Caco-2 (cell line): Measurements from ENCODE around the gene MAN2B1. TPM values are rescaled to one million over a fixed set of nuclear protein-coding genes. Genes with fewer than 3 reads are reported as not detected.
A peak's percentile ranks its signal among the peaks of the same experiment; 100 is the strongest.

Experiments used
- BruUV-seq: library from RNA; stranded (reverse); fragments of 400-500 nt; replicated peaks from 2 replicates; lab custom pipeline; 2021; lab: Mats Ljungman, UMichigan
- CTCF ChIA-PET: fragments of 300-600 bp; sonication (Branson Sonifier 250); formaldehyde crosslinking; loops from one replicate; lab custom pipeline; 2022; ENCODE audit warnings: antibody characterized with exemption; lab: Charles Lee
- POLR2A ChIA-PET: fragments of 300-600 bp; sonication (Branson Sonifier 250); formaldehyde crosslinking; loops from one replicate; lab custom pipeline; 2022; ENCODE audit warnings: antibody characterized with exemption; lab: Charles Lee
- DNase-seq, 2 experiments: peaks; one replicate each; pipeline versions ENCODE4 v3.0.0 to v3.0.0-alpha.2; 2020 to 2022
- H3K27me3 ChIP-seq: replicated peaks from 2 replicates; pipeline ENCODE4 v1.6.0; 2011; ENCODE audit warnings: low read length; ENCODE audit not compliant: control insufficient read depth, insufficient read depth
- H3K36me3 ChIP-seq: 2 replicates; pipeline ENCODE4 v1.5.1; 2011; ENCODE audit warnings: low read length; ENCODE audit not compliant: control insufficient read depth, insufficient read depth
- H3K4me1 ChIP-seq: fragments of 250-450 bp; sonication (Bioruptor Pico); 2 replicates; pipeline ENCODE4 v1.5.1; 2020; ENCODE audit warnings: mild to moderate bottlenecking
- H3K4me3 ChIP-seq: 2 replicates; pipeline ENCODE4 v1.5.1; 2011; ENCODE audit warnings: low read depth, mild to moderate bottlenecking, control low read depth, low read length
- H3K9me3 ChIP-seq: fragments of 250-450 bp; sonication (Bioruptor Pico); 2 replicates; pipeline ENCODE4 v1.5.1; 2020; ENCODE audit warnings: mild to moderate bottlenecking, moderate library complexity
- H3K27ac Mint-ChIP-seq: one replicate; pipeline ENCODE4 v1.8.0; 2022; ENCODE audit warnings: mixed read lengths; ENCODE audit not compliant: unreplicated experiment
- H3K27me3 Mint-ChIP-seq: one replicate; pipeline ENCODE4 v1.8.0; 2022; ENCODE audit warnings: mixed read lengths; ENCODE audit not compliant: insufficient read depth, unreplicated experiment
- H3K36me3 Mint-ChIP-seq: one replicate; pipeline ENCODE4 v1.8.0; 2022; ENCODE audit warnings: mild to moderate bottlenecking, mixed read lengths; ENCODE audit not compliant: insufficient read depth, unreplicated experiment
- H3K4me1 Mint-ChIP-seq: one replicate; pipeline ENCODE4 v1.8.0; 2022; ENCODE audit warnings: low read depth, mixed read lengths; ENCODE audit not compliant: unreplicated experiment
- H3K4me3 Mint-ChIP-seq: one replicate; pipeline ENCODE4 v1.8.0; 2022; ENCODE audit warnings: mild to moderate bottlenecking, moderate library complexity, mixed read lengths; ENCODE audit not compliant: unreplicated experiment
- H3K9me3 Mint-ChIP-seq: one replicate; pipeline ENCODE4 v1.8.0; 2022; ENCODE audit warnings: mixed read lengths; ENCODE audit not compliant: unreplicated experiment
- intact Hi-C: fragments of 100-400 bp; cut with micrococcal nuclease; formaldehyde crosslinking; loops from one replicate; pipeline ENCODE4 v1.10.0; 2022; ENCODE audit not compliant: unreplicated experiment
- total RNA-seq: library from RNA; stranded (reverse); gene quantifications from 2 replicates; pipeline ENCODE4 v1.2.3, GENCODE V29; 2022
- TF ChIP-seq, protein P1 (sequence below), 2 experiments: fragments of 200-600 bp in 1 of 2; IDR thresholded peaks; 1 replicate in 1 of 2; 2 replicates in 1 of 2; pipeline versions ENCODE4 v1.5.1 to v1.8.0; 2011 to 2022; ENCODE audit warnings: antibody characterized with exemption in 1 of 2, control low read depth in 1 of 2, inconsistent platforms in 1 of 2, low read depth in 1 of 2, low read length in 1 of 2, mild to moderate bottlenecking in 1 of 2, moderate library complexity in 1 of 2; ENCODE audit not compliant: insufficient read depth in 1 of 2, severe bottlenecking in 1 of 2, unreplicated experiment in 1 of 2

Gene MAN2B1
- total RNA-seq, 1 experiment from 2014 or later, result 70.5 TPM

DNA sequence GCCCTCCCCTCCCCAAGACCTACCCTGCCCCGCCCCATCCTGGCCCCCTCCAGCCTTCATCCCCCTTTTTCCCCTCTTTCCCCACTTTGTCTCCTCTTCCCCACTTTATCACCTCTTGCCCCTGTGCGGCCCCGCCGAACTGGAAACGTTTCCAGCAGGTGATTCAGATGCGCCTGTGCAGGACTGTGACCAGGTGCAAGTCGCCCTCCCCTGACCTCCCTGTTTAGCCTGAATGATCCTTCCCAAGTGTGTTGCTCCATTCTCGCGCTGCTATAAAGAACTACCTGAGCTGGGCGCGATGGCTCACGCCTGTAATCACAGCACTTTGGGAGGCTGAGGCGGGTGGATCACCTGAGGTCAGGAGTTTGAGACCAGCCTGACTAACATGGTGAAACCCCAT is 29.9 kb downstream of the MAN2B1 start:
- no TSS peak for BruUV-seq
- no peaks in the 10 kb centered on the region for H3K27me3 Mint-ChIP-seq
- Histone ChIP-seq H3K36me3 (no peaks in the 10 kb centered on the region), H3K9me3 (no peaks in the 10 kb centered on the region), H3K4me3 (no peak overlapping the region), H3K27me3 (no peaks in the 10 kb centered on the region), H3K4me1 (no peaks in the 10 kb centered on the region)
- peaks cover 6% of the 10 kb centered on the region for H3K4me1 Mint-ChIP-seq
- POLR2A ChIA-PET, result no interaction called here
- CTCF ChIA-PET, result no interaction called here
- no peak overlapping the region for H3K27ac Mint-ChIP-seq
- DNase-seq, result no peak
- intact Hi-C loops, result no loop called here
- H3K9me3 Mint-ChIP-seq, result peaks cover 8% of the 10 kb centered on the region
- TF ChIP-seq, protein P1, sequence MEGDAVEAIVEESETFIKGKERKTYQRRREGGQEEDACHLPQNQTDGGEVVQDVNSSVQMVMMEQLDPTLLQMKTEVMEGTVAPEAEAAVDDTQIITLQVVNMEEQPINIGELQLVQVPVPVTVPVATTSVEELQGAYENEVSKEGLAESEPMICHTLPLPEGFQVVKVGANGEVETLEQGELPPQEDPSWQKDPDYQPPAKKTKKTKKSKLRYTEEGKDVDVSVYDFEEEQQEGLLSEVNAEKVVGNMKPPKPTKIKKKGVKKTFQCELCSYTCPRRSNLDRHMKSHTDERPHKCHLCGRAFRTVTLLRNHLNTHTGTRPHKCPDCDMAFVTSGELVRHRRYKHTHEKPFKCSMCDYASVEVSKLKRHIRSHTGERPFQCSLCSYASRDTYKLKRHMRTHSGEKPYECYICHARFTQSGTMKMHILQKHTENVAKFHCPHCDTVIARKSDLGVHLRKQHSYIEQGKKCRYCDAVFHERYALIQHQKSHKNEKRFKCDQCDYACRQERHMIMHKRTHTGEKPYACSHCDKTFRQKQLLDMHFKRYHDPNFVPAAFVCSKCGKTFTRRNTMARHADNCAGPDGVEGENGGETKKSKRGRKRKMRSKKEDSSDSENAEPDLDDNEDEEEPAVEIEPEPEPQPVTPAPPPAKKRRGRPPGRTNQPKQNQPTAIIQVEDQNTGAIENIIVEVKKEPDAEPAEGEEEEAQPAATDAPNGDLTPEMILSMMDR (IDR thresholded peaks at IDR 0.05; ENCODE audit: insufficient read depth in 1 of 2, low read depth in 1 of 2, low read length in 1 of 2, severe bottlenecking in 1 of 2, unreplicated experiment in 1 of 2), result no peak
- peaks cover 16% of the 10 kb centered on the region for H3K36me3 Mint-ChIP-seq
- H3K4me3 Mint-ChIP-seq, result no peak overlapping the region

DNA sequence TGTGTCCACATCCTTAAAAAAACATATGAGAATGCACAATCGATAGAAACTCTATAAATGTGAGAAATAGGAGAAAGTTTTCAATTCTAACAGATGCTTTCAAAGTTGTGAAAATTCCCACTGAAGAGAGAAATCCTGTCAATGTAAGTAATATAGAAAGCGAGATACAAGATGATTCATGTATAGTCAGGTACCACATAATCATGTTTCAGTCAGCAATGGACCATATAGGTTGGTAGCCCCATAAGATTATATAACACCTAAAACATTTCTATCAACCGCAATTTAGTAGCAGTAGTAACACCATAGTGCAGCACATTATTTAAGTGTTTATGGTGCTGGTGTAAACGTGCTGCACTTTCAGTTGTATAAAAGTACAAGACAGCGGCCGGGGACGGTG is 37.3 kb downstream of the MAN2B1 start:
- ChIA-PET POLR2A (interaction anchor here (0.6 kb wide), 1 partner anchor 10 kb away, joined by 5 read pairs; no protein-coding TSS in a partner anchor), CTCF (no interaction called here)
- no peak overlapping the region for H3K4me3 Mint-ChIP-seq
- Histone ChIP-seq H3K27me3 (no peaks in the 10 kb centered on the region), H3K9me3 (peaks cover 40% of the 10 kb centered on the region), H3K4me3 (no peak overlapping the region), H3K36me3 (peaks cover 2% of the 10 kb centered on the region; the same call in 1 of the 2 replicates), H3K4me1 (no peaks in the 10 kb centered on the region)
- no peak for DNase-seq
- no peaks in the 10 kb centered on the region for H3K4me1 Mint-ChIP-seq
- TSS peak; percentile 24 for BruUV-seq
- TF ChIP-seq, protein P1 (IDR thresholded peaks at IDR 0.05; ENCODE audit: insufficient read depth in 1 of 2, low read depth in 1 of 2, low read length in 1 of 2, severe bottlenecking in 1 of 2, unreplicated experiment in 1 of 2), result no peak
- intact Hi-C loops, result no loop called here
- H3K9me3 Mint-ChIP-seq, result peaks cover 23% of the 10 kb centered on the region
- H3K27me3 Mint-ChIP-seq, result no peaks in the 10 kb centered on the region
- peaks cover 66% of the 10 kb centered on the region for H3K36me3 Mint-ChIP-seq
- H3K27ac Mint-ChIP-seq, result no peak overlapping the region

DNA sequence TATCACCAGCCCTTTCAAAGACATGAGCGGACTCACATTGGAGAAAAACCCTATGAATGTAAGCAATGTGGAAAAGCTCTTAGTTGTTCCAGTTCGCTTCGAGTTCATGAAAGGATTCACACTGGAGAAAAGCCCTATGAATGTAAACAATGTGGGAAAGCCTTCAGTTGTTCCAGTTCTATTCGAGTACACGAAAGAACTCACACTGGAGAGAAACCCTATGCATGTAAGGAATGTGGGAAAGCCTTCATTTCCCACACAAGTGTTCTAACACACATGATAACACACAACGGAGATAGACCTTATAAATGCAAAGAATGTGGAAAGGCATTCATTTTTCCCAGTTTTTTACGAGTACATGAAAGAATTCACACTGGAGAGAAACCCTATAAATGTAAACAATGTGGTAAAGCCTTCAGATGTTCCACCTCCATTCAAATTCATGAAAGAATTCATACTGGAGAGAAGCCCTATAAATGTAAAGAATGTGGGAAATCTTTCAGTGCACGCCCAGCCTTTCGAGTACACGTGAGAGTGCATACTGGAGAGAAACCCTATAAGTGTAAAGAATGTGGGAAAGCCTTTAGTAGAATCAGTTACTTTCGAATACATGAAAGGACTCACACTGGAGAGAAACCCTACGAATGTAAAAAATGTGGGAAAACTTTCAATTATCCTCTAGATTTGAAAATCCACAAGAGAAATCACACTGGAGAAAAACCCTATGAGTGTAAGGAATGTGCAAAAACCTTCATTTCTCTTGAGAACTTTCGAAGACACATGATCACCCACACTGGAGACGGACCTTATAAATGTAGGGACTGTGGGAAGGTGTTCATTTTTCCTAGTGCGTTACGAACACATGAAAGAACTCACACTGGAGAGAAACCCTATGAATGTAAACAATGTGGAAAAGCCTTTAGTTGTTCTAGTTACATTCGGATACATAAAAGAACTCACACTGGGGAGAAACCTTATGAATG is 38.2 kb downstream of the MAN2B1 start:
- no peak overlapping the region for H3K4me3 Mint-ChIP-seq
- intact Hi-C loops, result no loop called here
- BruUV-seq, result no TSS peak
- DNase-seq, result no peak
- TF ChIP-seq, protein P1 (IDR thresholded peaks at IDR 0.05; ENCODE audit: insufficient read depth in 1 of 2, low read depth in 1 of 2, low read length in 1 of 2, severe bottlenecking in 1 of 2, unreplicated experiment in 1 of 2), result no peak
- Histone ChIP-seq H3K27me3 (no peaks in the 10 kb centered on the region), H3K36me3 (peaks cover 2% of the 10 kb centered on the region), H3K4me3 (no peak overlapping the region), H3K4me1 (no peaks in the 10 kb centered on the region), H3K9me3 (peaks cover 40% of the 10 kb centered on the region)
- ChIA-PET POLR2A (no interaction called here), CTCF (no interaction called here)
- peaks cover 17% of the 10 kb centered on the region for H3K9me3 Mint-ChIP-seq
- H3K4me1 Mint-ChIP-seq, result no peaks in the 10 kb centered on the region
- peaks cover 68% of the 10 kb centered on the region for H3K36me3 Mint-ChIP-seq
- no peak overlapping the region for H3K27ac Mint-ChIP-seq
- H3K27me3 Mint-ChIP-seq, result no peaks in the 10 kb centered on the region
